NB4 (cell line): Measurements from ENCODE around the gene ATXN1.

Experiments used
- CTCF ChIP-seq: IDR thresholded peaks from one replicate; pipeline ENCODE4 v1.5.1; 2012; ENCODE audit warnings: low read depth, low read length
- MAX ChIP-seq: IDR thresholded peaks from 2 replicates; pipeline ENCODE4 v1.6.1; 2011; ENCODE audit warnings: low read depth, low read length
- MYC ChIP-seq: IDR thresholded peaks from 2 replicates; pipeline ENCODE4 v1.6.1; 2011; ENCODE audit warnings: low read depth, low read length
- POLR2A ChIP-seq: IDR thresholded peaks from 2 replicates; pipeline ENCODE4 v1.6.1; 2011; ENCODE audit warnings: mild to moderate bottlenecking; ENCODE audit not compliant: insufficient read length; ENCODE audit errors: extremely low read depth

- no peak for TF ChIP-seq CTCF
- TF ChIP-seq MAX, result no peak
- no peak for TF ChIP-seq POLR2A
- TF ChIP-seq MYC, result no peak
These were observed 23.3 kb downstream of the ATXN1 start for GRCh38 chr6:16737925-16738324.
